ENCODE data around the gene LILRB5. TPM values are rescaled to one million over a fixed set of nuclear protein-coding genes. Genes with fewer than 3 reads are reported as not detected.
"Not testable (repeated sequence)": the region's sequence is repeated elsewhere in the genome, so short reads cannot be mapped to it uniquely, and the experiment has no call there.

The LILRB5 gene
- total RNA-seq, 1 donor from 2014 or later = 9.1 TPM

DNA sequence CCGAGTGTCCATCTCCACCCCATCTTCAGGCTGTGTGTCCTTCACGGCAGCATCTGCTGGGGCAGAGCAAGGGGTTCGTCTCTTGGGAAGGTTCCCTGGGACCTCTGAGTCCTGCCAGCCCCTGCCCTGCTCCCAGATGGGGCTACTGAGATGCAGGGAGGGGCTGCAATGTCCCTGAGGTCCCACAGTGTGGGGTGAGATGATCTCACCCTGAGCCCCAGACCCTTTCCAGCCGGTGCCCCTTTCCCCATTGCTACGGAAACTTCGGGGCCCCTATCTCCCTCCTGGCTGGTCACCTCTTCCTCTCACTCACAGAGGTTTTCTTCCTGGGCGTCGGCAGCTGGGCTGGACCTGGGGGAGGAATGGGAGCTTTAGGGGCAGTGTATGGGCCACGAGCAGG is 18.9 kb upstream of the LILRB5 start:
- H3K4me1 ChIP-seq = no peaks in the 10 kb centered on the region
- peaks cover 10% of the 10 kb centered on the region for H3K27me3 ChIP-seq
- DNase-seq (no peak), ATAC-seq (no peak)
- H3K9me3 ChIP-seq = no peaks in the 10 kb centered on the region
- no peaks in the 10 kb centered on the region for H3K36me3 ChIP-seq
- H3K4me3 ChIP-seq = no peak overlapping the region
- TF ChIP-seq, protein P1, sequence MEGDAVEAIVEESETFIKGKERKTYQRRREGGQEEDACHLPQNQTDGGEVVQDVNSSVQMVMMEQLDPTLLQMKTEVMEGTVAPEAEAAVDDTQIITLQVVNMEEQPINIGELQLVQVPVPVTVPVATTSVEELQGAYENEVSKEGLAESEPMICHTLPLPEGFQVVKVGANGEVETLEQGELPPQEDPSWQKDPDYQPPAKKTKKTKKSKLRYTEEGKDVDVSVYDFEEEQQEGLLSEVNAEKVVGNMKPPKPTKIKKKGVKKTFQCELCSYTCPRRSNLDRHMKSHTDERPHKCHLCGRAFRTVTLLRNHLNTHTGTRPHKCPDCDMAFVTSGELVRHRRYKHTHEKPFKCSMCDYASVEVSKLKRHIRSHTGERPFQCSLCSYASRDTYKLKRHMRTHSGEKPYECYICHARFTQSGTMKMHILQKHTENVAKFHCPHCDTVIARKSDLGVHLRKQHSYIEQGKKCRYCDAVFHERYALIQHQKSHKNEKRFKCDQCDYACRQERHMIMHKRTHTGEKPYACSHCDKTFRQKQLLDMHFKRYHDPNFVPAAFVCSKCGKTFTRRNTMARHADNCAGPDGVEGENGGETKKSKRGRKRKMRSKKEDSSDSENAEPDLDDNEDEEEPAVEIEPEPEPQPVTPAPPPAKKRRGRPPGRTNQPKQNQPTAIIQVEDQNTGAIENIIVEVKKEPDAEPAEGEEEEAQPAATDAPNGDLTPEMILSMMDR (IDR thresholded peaks at IDR 0.05) = no peak
- intact Hi-C loops (cut with DNase I) = no loop called here
- no peak overlapping the region for H3K27ac ChIP-seq

DNA sequence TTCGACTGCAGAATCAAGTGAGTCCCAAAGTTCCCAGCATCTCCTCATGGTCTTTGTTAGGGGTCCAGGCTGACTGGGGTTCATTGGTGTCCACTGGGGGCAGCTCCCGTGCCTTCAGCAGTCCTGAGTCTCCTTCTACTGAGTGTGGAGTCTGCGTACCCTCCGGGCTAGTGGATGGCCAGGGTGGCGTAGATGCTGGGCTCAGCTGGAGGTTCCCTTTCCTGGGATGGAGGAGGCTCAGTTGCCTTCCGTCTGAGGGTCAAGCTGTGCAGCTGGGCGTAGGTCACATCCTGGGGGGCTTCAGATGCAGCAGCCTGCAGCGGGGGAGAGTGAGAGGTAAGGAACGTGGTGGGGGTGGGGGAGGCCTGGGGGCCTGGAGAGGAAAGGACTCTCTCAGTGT is 17.4 kb upstream of the LILRB5 start:
- intact Hi-C loops (cut with DNase I); H3K27ac ChIP-seq; H3K4me3 ChIP-seq; H3K36me3 ChIP-seq; ATAC-seq; H3K9me3 ChIP-seq; H3K27me3 ChIP-seq; H3K4me1 ChIP-seq: not testable (repeated sequence)
- DNase-seq = peak; percentile 38

DNA sequence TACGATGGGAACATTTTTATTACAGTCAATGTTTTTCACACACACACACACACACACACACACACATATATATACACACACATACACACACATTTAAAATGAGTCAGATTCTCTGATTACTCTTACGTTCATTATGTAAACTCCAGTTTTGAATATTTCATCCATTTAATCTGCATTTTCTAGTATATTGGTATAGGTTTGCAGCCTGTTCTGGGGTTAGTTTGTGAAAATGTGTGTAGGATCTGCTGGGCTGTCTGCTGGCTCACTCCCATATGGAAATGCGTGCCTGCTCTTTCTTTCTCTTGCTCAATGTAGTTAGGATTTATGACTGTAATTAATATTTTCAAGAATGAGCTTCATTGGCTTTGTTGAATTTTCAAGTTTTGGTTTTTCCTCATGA is 16.7 kb upstream of the LILRB5 start:
- no peaks in the 10 kb centered on the region for H3K9me3 ChIP-seq
- no peak for ATAC-seq
- intact Hi-C loops (cut with DNase I) = no loop called here

DNA sequence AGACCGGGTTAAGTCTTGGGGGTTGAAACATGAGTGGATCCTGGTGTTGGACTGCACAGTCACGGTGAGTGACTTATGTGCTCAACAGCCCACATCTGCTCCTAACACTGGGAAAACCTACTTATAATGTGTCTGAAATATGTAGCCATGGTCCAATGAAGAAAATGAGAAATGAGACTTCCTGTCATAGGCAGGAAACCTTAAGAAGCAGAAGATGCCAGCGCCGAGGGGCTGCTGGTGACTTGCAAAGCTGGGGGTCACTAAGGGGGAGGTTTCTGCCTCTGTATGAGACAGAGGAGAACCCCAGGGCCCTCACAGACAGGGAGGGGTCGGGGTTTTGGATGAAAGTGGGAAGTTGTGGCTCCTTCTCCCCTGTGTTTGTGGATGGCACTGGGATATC is 15.1 kb upstream of the LILRB5 start:
- H3K27ac ChIP-seq; intact Hi-C loops (cut with DNase I); H3K27me3 ChIP-seq; DNase-seq; H3K4me1 ChIP-seq; H3K9me3 ChIP-seq; H3K4me3 ChIP-seq; H3K36me3 ChIP-seq: not testable (repeated sequence)
- peak; percentile 31 for ATAC-seq

More for the DNA sequence above, 16.7 kb upstream of the LILRB5 start:
- no peaks in the 10 kb centered on the region for H3K4me1 ChIP-seq
- DNase-seq = no peak
- no peak overlapping the region for H3K27ac ChIP-seq
- H3K27me3 ChIP-seq = peaks cover 5% of the 10 kb centered on the region
- H3K36me3 ChIP-seq = no peaks in the 10 kb centered on the region
- TF ChIP-seq, protein P1 (IDR thresholded peaks at IDR 0.05) = no peak
- H3K4me3 ChIP-seq = no peak overlapping the region

DNA sequence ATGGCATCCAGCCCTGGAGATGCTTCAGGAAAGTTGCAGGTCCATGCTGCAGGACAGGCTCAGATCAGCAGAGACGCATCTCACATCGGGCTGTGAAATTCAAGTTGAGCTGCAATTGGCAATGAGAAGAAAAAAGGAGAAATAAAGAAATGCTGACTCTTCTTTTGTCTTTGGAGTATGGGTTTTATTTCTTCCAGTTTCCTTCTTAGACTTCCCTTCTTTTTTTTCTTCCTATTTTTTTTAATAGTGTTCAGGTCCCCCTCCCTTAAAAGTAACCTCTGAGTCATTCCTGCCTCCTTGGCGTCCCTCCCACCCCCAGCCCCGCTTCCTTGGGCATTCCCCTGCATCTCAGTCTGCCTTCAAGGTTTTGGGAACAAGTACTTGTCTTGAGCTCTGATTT is 14.5 kb upstream of the LILRB5 start:
- H3K4me3 ChIP-seq; H3K9me3 ChIP-seq; H3K27me3 ChIP-seq; H3K36me3 ChIP-seq; H3K4me1 ChIP-seq; intact Hi-C loops (cut with DNase I); DNase-seq: not testable (repeated sequence)
- H3K27ac ChIP-seq = peak overlapping the region; percentile 42
- ATAC-seq = peak; percentile 40

DNA sequence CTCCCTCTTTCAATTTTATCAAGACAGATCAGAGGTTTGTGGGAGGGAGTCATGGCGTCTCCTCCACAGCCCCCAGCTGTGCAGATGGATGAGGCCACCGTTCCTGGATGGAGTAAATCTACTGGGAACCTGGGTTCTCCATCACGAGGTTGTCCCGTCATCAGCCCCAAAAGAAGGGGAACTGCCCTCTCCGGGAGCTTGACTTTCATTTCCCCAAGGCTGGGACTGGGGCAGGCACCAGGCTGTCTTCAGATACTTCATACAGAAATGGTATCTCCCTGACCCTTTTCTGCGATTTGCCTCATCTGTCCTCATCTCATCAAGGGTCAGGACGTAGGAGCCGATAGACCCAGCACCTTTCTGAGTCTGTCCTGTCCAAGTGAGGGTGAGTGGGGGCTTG is 14.0 kb upstream of the LILRB5 start:
- intact Hi-C loops (cut with DNase I) = no loop called here
- DNase-seq (peak; percentile 71), ATAC-seq (peak; percentile 90)
- H3K27me3 ChIP-seq = peaks cover 5% of the 10 kb centered on the region
- no peaks in the 10 kb centered on the region for H3K9me3 ChIP-seq
- no peaks in the 10 kb centered on the region for H3K36me3 ChIP-seq
- H3K4me3 ChIP-seq = no peak overlapping the region
- TF ChIP-seq, protein P1 (IDR thresholded peaks at IDR 0.05) = no peak
- peak overlapping the region; percentile 42 for H3K27ac ChIP-seq
- H3K4me1 ChIP-seq = no peaks in the 10 kb centered on the region

DNA sequence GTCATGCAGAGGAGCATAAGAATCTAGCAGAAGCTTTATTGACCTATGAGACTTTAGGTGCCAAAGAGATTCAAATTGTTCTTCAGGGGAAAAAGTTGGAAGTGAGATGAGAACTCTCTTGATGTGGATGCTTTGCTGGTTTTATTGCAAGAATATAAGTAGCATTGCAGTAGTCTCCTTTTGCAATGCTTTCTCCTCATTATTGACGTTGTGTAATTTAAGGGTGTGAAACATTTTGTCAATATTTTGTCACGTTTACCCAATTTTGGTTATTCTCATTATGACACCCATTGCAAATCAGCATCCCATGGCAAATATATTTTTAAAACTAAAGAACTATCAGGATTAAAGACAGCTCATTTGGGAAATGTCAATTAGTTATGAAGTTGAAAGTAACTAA is 11.9 kb upstream of the LILRB5 start:
- H3K36me3 ChIP-seq = no peaks in the 10 kb centered on the region
- TF ChIP-seq, protein P1 (IDR thresholded peaks at IDR 0.05) = no peak
- no peak overlapping the region for H3K27ac ChIP-seq
- intact Hi-C loops (cut with DNase I) = no loop called here
- H3K4me3 ChIP-seq = no peak overlapping the region
- H3K27me3 ChIP-seq = peaks cover 5% of the 10 kb centered on the region
- no peaks in the 10 kb centered on the region for H3K9me3 ChIP-seq
- ATAC-seq = no peak
- no peak for DNase-seq
- H3K4me1 ChIP-seq = no peaks in the 10 kb centered on the region

Measured in upper lobe of right lung (tissue), 1 donor.